ENCODE data around the gene CDC42BPA. TPM values are rescaled to one million over a fixed set of nuclear protein-coding genes. Genes with fewer than 3 reads are reported as not detected.

Gene CDC42BPA
- polyA plus RNA-seq, 1 donor = 47.2 TPM

DNA sequence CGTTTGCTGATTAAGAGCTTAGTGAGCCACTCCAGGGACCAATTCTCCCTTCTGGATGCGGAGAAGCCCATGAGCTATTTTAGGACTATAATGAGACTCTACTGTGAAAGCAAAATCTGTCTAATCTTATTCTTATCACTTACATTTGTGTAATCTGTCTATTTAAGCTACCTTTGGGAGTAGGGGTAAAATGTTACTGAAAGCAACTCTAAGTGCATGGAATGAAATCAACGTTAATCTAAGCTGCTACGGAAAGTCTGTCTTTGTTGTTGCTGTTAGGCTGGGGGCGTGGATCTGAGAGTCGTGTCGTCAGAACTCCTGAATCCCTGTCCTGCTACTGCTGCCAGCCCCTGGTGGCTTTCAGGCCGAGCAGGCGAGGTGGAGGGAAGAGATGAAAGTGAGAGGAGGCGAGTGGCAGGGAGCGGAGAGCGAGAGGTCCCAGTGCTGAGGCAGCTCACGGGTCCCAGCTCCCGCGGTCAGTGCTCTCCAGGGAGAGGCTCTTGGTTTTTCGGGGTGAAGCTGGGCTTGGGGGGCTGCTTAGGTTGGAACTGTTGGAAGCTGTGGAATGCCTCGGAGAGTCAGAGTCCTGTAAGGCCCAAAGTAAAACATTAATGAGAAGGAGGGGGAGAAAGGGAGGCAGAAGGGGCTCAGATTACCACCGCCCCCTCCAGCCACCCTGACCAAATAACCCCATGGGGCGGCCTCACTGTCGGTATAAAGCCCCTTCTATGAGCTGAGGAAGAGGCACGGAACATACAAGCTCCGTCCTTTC, 324.3 kb downstream of the CDC42BPA start:
- DNase-seq = peak; percentile 47

GRCh38 chr1:226991920-226992319, 326.4 kb downstream of the CDC42BPA start:
- no peak for DNase-seq

- no peak for DNase-seq
Observed at GRCh38 chr1:226990133-226990716, 328.1 kb downstream of the CDC42BPA start.

GRCh38 chr1:226989085-226989920, 329.0 kb downstream of the CDC42BPA start:
- no peak for DNase-seq

DNA sequence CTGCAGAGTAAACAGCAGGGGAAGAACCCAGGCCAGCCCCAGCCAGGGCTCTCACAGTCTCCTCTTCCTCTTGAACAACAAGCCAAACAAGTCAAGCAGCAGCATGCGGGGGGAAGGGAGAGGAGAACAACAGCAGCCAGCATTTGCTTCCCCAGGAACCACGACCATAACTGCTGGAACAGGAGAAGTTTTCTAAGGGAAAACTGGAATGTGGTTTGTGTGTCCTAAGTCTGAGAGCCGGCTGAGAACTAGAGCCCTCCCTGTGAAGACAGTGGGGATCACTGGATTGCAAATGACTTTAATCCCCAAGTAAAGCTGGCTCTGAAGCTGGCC, 330.0 kb downstream of the CDC42BPA start:
- no peak for DNase-seq

DNA sequence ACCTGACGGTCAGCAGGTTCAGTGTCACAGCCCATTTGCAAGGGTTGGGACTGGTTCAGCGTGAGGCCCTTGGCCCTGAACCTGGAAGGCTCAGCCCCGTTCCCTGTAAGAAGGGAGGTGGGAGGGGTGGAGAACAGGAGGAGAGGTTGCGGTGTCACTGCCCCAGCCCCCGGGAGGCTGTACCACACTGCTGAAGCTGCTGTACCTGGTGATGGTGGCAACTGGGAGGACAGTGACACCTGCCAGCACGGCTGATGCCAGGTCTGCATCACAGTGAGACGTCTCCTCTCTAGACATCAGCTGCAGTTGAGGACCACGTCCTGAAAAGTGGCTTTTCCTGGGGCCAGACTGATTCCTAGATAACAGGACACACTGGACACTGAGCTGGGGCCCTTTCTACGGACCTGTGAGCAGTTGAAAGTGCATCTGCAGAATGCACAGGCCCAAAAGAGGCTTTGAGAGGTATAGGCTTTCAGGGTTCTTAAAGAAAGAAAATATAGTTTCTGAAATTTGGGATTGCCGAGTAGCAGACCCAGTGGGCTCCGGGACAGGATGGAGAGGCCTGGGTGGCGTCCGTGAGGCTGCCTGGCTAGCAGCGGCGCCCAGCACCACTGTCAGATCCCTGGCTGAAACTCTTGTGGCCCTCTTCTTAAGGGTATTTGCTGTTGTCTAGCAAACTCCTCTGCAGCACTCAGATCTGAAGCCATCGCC, 330.5 kb downstream of the CDC42BPA start:
- DNase-seq = no peak

GRCh38 chr1:226987179-226987536, 331.1 kb downstream of the CDC42BPA start:
- no peak for DNase-seq

- no peak for DNase-seq
Observed at GRCh38 chr1:226986496-226987178, 331.7 kb downstream of the CDC42BPA start.

DNA sequence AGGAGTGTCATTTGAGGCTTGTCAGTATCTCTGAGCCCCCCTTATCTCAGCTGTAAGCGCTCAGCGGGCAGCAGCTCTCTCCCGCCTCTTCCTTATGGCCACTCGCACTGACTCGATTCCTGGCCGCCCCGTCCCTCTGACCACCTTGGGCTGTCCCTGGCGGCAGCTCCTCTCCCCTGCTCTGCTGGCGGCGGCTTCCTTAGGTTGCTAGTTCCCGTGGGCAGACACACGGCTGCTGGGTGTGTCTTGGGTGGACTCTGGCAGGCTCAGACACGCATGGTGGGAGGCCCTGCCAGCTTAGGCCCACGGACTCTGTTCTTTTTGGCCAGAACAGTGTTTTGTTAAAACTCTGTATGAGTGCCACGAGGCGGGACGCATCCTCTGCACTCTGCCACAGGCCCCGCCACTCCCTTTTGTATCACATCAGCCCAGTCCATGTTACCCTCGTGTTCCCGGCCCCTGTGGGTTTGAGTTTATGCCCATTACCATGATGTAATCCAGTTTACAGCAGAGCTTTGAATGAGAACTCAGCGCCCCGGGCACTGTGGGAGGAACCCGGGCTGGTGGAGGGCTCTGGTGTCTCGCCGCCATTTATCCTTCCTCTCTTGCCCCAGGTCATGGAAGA, 332.3 kb downstream of the CDC42BPA start:
- DNase-seq = no peak

GRCh38 chr1:226985239-226985838, 333.0 kb downstream of the CDC42BPA start:
- no peak for DNase-seq

- DNase-seq = no peak
Observed at GRCh38 chr1:226984521-226985238, 333.6 kb downstream of the CDC42BPA start.

DNA sequence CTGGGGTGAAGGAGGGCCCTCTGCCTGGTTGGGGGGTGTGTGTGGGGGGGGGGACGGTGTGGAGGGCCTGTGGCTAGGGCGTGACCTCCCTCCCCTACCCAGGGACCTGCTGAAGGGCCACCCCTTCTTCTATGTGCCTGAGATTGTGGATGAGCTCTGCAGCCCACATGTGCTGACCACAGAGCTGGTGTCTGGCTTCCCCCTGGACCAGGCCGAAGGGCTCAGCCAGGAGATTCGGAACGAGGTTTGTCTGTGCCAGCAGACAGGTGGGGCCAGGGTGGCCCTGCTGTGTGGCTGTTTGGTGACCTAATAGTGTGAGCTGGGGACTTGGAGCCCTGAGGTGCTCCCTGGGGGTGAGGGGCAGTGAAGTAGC, 334.3 kb downstream of the CDC42BPA start:
- no peak for DNase-seq

GRCh38 chr1:226983247-226983991, 334.9 kb downstream of the CDC42BPA start:
- DNase-seq = no peak

- DNase-seq = no peak
Observed at GRCh38 chr1:226982451-226983177, 335.7 kb downstream of the CDC42BPA start.

GRCh38 chr1:226981838-226982237, 336.5 kb downstream of the CDC42BPA start:
- no peak for DNase-seq

GRCh38 chr1:226981386-226981817, 336.9 kb downstream of the CDC42BPA start:
- no peak for DNase-seq

GRCh38 chr1:226980565-226981385, 337.5 kb downstream of the CDC42BPA start:
- no peak for DNase-seq

DNA sequence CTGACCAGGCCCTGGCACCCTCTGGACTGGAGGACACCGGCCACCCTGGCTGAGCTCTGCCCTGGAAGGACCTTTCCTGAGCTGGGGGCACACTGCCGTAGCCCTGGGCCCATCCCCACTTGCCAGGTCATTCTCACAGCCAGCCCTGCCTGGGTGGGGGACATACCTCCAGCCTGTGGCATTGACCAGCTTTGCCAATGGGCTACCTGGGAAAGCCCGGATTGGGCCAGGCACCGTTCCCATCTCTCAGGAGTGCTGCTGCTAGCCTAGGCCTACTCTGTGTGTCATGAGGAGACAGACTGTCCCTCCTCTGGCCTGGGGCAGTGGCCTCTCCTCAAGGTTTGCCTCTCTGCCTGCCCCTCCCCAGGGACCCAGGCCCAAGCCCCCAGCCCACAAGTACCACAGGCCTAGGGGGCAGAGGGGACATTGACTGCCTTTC, 338.2 kb downstream of the CDC42BPA start:
- DNase-seq = no peak

All from left kidney (tissue), 2 donors.